GM21423 (cell line): Measurements from ENCODE around the gene SH2D3A.

Experiments
- ATAC-seq: cut with Tn5 transposase; IDR thresholded peaks from one replicate; pipeline ENCODE4 v1.9.1; 2021; ENCODE audit warnings: mild to moderate bottlenecking, moderate library complexity; ENCODE audit not compliant: unreplicated experiment

SH2D3A gene

GRCh38 chr19:6723738-6724137 lies 43.5 kb downstream of the SH2D3A start:
- ATAC-seq = no peak

DNA sequence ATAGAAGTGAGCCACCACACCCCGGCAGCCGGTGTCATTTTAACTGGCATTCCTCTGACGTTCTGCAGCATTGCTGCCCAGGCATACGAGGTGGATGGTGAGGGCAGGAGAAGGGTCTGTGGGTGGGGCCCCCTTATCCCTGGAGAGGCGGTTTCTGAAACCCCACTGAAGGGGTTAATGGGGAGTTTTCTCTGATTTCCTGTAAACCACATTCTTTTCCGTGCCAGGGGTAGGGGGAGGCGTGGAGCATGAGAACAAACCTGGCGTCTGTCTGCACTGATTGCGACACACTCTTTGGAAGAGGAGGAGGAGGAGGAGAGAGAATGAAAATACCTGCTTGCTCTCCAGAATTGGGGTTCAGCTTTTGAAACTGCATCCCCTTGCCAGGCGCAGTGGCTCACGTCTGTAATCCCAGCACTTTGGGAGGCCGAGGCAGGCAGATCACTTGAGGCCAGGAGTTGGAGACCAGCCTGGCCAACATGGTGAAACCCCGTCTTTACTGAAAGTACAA lies 44.1 kb downstream of the SH2D3A start:
- ATAC-seq = no peak

GRCh38 chr19:6721773-6722172 lies 45.5 kb downstream of the SH2D3A start:
- no peak for ATAC-seq

GRCh38 chr19:6721138-6721474 lies 46.1 kb downstream of the SH2D3A start:
- ATAC-seq = no peak

DNA sequence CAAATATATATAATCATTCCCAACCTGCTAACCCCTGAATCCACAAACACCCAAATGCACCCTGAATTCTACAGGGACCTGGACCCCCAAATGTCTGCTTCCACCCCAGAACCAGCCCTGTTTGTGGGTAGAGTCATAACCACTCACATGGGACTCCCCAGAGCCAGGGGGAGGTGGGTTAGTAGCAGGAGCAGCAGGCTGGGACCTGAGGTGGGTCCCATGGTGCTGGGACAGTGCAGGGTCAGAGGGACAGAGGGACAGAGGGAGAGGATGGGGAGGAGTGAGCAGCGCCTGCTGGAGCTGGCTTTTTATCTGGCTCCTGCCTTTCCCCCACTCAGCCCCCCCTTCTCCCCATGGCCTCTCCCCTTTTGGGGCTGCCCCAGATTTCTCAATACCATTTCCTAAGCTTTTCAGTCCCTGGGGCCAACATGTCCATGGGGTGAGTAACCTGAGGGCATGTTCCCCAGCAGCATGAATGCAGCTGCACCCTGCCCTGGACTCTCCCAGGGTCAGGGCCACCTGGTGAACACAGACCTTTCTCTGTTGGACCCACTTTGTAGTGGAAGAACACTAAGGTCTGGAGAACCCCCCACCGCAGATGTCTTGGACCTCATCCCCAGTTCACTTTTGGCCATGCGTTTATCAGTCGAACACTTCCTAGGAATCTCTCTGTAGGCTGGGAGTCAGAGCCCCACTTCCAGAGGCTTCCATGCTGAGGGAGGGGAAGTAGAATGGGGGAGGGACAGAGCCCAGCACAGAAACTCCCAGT lies 46.7 kb downstream of the SH2D3A start, which contains the start of gene C3:
TSS of gene C3 (minus strand) at position 282 of the 769 bp plus-strand sequence. CDS start at position 221, 61 bp downstream.
- no peak for ATAC-seq

GRCh38 chr19:6719992-6720368 lies 47.3 kb downstream of the SH2D3A start:
- ATAC-seq = no peak

GRCh38 chr19:6719540-6719861 lies 47.7 kb downstream of the SH2D3A start:
- ATAC-seq = no peak

DNA sequence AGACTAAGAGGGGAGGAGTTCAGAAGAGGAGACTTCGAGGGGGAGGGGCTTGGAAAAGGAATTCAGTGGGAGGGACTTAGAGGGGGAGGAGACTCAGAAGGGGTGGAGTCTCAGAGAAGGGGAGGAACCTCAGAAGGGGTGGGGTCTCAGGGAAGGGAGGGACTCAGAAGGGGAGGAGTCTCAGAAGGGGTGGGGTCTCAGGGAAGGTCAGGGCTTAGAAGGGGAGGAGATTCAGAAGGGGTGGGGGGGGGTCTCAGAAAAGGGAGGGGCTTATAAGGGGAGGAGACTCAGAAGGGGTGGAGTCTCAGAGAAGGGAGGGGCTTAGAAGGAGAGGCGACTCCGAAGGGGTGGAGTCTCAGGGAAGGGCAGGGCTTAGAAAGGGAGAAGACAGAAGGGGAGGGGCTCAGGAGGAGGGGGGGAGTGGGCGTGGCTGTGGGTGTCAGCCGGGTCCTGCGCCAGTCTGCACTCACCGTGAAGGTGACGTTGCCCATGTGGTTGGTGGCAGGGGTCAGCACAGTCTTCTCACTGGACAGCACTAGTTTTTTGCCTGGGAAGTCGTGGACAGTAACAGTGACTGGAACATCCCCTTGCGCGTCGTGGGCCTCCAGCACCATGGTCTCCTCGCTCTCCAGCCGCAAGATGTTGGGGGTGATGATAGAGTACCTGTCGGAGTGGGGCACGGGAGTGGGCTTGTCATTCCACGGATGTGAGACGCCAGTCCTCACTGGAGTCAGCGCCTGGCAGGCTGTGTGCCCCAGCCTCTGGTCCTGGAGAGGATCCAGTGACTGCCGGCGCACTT lies 48.3 kb downstream of the SH2D3A start:
- ATAC-seq = no peak

DNA sequence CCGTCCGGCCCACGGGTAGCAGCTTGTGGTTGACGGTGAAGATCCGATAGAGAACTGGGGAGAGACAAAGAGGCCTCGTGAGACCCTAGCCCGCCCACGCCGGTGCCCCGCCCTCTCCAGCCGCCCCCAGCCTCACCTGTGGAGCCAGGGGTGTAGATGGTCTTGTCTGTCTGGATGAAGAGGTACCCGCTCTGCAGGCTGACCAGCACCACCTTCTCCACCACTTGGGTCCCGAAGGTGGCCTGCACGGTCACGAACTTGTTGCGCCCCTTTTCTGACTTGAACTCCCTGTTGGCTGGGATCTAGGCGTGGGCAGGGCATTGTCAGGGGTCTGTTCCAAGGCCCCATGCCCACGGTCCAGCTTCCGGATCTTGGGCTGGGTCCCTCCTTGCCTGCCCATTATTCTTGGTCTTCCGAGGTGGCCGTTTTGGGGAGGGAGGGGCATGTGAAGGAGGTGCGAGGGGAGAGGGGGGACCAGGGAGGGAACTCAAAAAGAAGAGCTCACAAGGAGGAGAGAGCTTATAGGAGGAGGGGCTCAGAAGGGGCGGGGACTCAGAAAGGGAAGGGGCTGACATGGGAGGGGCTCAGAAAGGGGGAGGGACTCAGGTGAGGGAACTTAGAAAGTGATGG lies 49.0 kb downstream of the SH2D3A start:
- no peak for ATAC-seq

- no peak for ATAC-seq
These were observed 49.7 kb downstream of the SH2D3A start for GRCh38 chr19:6717441-6717971.

- no peak for ATAC-seq
These were observed 50.2 kb downstream of the SH2D3A start for GRCh38 chr19:6717036-6717435.

GRCh38 chr19:6716610-6716970 lies 50.6 kb downstream of the SH2D3A start:
- ATAC-seq = no peak

DNA sequence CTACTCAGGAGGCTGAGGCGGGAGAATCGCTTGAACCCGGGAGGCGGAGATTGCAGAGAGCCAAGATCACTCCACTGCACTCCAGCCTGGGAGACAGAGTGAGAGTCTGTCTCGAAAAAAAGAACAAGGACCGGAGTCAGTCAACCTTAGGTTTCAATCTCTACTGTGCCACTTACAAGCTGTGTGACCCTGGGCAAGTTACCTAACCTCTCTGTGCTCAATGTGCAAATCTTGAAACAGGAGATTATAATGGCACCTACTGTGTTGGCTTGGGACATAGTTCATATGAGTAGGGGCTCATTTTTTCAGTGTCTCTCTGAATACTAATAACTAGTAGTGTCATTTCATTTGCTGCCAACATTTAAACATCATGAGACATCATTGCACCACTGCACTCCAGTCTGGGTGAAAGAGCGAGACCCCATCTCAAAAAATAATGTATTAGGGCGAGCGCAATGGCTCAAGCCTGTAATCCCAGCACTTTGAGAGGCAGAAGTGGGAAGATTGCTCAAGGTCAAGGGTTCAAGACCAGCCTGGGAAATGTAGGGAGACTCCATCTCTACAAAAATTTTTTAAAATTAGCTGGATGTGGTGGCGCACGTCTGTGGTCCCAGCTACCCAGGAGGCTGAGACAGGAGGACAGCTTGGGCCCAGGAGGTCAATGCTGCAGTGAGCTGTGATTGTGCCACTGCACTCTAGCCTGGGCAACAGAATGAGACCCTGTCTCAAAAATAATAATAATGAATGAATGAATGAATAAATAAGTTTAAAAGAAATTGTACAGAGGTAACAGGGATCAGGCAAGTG lies 52.3 kb downstream of the SH2D3A start:
- no peak for ATAC-seq

GRCh38 chr19:6713773-6714692 lies 53.2 kb downstream of the SH2D3A start:
- no peak for ATAC-seq

DNA sequence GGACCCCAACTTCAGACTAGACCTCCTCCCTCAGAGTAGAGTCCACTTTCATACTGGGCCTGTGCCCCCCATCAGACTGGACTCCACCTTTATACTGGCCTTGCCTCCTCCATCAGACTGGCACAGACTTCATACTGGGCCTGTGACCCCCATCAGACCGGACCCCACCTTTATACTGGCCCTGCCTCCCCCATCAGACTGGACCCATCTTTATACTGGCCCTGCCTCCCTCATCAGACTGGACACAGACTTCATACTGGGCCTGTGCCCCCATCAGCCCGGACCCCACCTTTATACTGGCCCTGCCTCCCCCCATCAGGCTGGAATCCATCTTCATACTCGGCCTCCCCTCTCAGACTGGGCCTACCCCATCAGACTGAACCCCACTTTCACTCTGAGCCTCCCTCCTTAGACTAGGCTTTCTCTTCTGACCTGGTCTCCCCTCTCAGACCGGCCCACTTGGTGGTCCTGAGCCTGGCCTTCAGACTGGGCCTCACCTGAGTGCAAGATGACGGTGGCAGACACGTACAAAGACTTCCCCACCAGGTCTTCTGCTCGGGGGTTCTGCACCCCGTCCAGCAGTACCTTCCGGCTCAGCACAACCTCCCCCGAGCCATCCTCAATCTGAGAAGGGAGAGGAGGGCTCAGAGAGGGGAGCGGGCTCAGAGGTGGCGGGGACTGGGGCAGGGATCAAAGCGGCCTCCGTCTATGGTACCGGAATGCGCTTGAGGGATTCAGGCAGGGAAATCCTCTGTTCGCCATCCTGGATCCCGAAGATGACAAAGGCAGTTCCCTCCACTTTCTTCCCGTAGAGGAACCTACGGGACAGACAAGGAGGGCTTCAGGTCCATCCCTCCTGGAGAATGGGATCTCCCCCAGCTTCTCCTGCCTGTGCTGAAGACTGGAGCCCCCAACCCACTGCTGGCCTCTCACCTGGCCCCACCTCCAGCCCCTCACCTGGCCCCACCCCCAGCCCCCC lies 54.3 kb downstream of the SH2D3A start:
- no peak for ATAC-seq

- ATAC-seq = no peak
These were observed 55.0 kb downstream of the SH2D3A start for GRCh38 chr19:6712231-6712630.

- ATAC-seq = no peak
These were observed 55.6 kb downstream of the SH2D3A start for GRCh38 chr19:6711605-6712004.

GRCh38 chr19:6711078-6711361 lies 56.2 kb downstream of the SH2D3A start:
- no peak for ATAC-seq
